Kidney (tissue), 14 donors: ENCODE data around the gene SGPL1. TPM values are rescaled to one million over a fixed set of nuclear protein-coding genes. Genes with fewer than 3 reads are reported as not detected.

Experiments
- DNase-seq, 5 donors: peaks; one replicate each; pipeline ENCODE4 v3.0.0-alpha.2; 2013 to 2020
- FAIRE-seq: peaks from 2 replicates; lab custom pipeline; 2012; peaks lifted over from hg19 to GRCh38; lab: Jason Lieb, UNC
- H3K27ac ChIP-seq, 2 donors: one replicate each; pipeline ENCODE4 v1.7.0; 2013; ENCODE audit warnings: low read depth in 2 of 2, low read length in 2 of 2, inconsistent platforms in 1 of 2
- H3K27me3 ChIP-seq: one replicate; pipeline ENCODE4 v1.7.1; 2013; ENCODE audit warnings: low read length, inconsistent platforms; ENCODE audit not compliant: control insufficient read depth, insufficient read depth
- H3K36me3 ChIP-seq, 3 donors: one replicate each; pipeline versions ENCODE4 v1.7.0 to v1.7.1; 2013; ENCODE audit warnings: low read length in 3 of 3, control low read depth in 1 of 3, inconsistent platforms in 1 of 3; ENCODE audit not compliant: insufficient read depth in 3 of 3, control insufficient read depth in 2 of 3
- H3K4me1 ChIP-seq, 3 donors: one replicate each; pipeline versions ENCODE4 v1.7.0 to v1.7.1; 2013; ENCODE audit warnings: low read length in 3 of 3, inconsistent platforms in 1 of 3, low read depth in 1 of 3; ENCODE audit not compliant: control insufficient read depth in 2 of 3, insufficient read depth in 2 of 3
- H3K4me3 ChIP-seq, 3 donors: one replicate each; pipeline versions ENCODE4 v1.7.0 to v1.8.1; 2013; ENCODE audit warnings: low read length in 3 of 3, control low read depth in 1 of 3, inconsistent platforms in 1 of 3
- H3K9ac ChIP-seq, 3 donors: one replicate each; pipeline versions ENCODE4 v1.7.0 to v1.7.1; 2013; ENCODE audit warnings: low read length in 3 of 3, control low read depth in 1 of 3, inconsistent platforms in 1 of 3
- H3K9me3 ChIP-seq, 3 donors: one replicate each; pipeline versions ENCODE4 v1.7.0 to v1.7.1; 2013; ENCODE audit warnings: low read length in 3 of 3, control low read depth in 1 of 3, inconsistent platforms in 1 of 3; ENCODE audit not compliant: control insufficient read depth in 2 of 3, insufficient read depth in 1 of 3
- intact Hi-C: fragments of 100-400 bp; cut with DNase I; formaldehyde crosslinking; loops from one replicate; pipeline ENCODE4 v1.11.1; 2022
- polyA plus RNA-seq: library from polyadenylated mRNA; stranded (reverse); fragments of 350-450 nt; fragmentation: Illumina TruSeq; extraction: RNeasy Lipid Tissue Mini Kit (QIAGEN cat#74804); gene quantifications from one replicate; pipeline ENCODE4 v1.2.3, GENCODE V29; 2014; ENCODE audit warnings: low read depth, low replicate concordance; ENCODE audit not compliant: insufficient read depth
- total RNA-seq: library from RNA; stranded (reverse); fragmentation: NEBNext Ultra II Directional; extraction: Animal tissue kit (Norgen Biotek cat#: 25700); gene quantifications from one replicate; pipeline ENCODE4 v1.2.1, GENCODE V29; 2021
- TF ChIP-seq, protein P1 (sequence below): IDR thresholded peaks from 3 replicates; pipeline ENCODE4 v1.5.1; 2012; ENCODE audit warnings: mild to moderate bottlenecking, moderate library complexity, borderline replicate concordance; ENCODE audit not compliant: insufficient read depth; ENCODE audit errors: extremely low read depth
- donor health status: control.
- donor health status: control.
- donor health status: control.
- donor health status: control.
- donor health status: control.
- donor health status: DM: yes; HTN: yes; CAD: no.
- donor health status: Normal renal cell carcinoma (clear cell type).

Gene SGPL1
- total and polyA plus RNA-seq, 2 donors from 2014 or later = 13.5 to 105 TPM

DNA sequence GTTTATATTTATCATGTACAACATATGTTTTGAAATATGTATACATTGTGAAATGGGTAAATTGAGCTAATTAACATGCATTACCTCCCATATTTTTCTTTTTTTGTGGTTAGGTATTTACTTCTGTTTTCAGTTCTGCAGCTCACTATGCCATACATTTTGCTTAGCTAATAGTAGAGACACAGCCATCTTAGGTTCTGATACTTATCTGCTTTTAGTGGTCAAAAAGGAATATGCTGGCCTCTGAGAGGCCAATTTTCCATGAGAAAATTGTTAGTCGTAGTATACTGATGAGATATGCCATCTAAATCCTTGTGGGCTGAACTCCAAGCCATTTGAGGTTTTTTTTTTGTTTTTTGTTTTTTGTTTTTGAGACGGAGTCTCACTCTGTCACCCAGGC, 31.0 kb downstream of the SGPL1 start:
- Histone ChIP-seq H3K4me1 (peaks cover 0 to 5% (median 1%) of the 10 kb centered on the region in 3 donors), H3K4me3 (no peak overlapping the region), H3K27ac (no peak overlapping the region), H3K36me3 (peaks cover 0 to 15% (median 2%) of the 10 kb centered on the region in 3 donors), H3K9me3 (no peaks in the 10 kb centered on the region), H3K9ac (no peak overlapping the region), H3K27me3 (no peaks in the 10 kb centered on the region)
- no peak for FAIRE-seq
- intact Hi-C loops = no loop called here
- DNase-seq = no peak
- TF ChIP-seq, protein P1, sequence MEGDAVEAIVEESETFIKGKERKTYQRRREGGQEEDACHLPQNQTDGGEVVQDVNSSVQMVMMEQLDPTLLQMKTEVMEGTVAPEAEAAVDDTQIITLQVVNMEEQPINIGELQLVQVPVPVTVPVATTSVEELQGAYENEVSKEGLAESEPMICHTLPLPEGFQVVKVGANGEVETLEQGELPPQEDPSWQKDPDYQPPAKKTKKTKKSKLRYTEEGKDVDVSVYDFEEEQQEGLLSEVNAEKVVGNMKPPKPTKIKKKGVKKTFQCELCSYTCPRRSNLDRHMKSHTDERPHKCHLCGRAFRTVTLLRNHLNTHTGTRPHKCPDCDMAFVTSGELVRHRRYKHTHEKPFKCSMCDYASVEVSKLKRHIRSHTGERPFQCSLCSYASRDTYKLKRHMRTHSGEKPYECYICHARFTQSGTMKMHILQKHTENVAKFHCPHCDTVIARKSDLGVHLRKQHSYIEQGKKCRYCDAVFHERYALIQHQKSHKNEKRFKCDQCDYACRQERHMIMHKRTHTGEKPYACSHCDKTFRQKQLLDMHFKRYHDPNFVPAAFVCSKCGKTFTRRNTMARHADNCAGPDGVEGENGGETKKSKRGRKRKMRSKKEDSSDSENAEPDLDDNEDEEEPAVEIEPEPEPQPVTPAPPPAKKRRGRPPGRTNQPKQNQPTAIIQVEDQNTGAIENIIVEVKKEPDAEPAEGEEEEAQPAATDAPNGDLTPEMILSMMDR = no peak

DNA sequence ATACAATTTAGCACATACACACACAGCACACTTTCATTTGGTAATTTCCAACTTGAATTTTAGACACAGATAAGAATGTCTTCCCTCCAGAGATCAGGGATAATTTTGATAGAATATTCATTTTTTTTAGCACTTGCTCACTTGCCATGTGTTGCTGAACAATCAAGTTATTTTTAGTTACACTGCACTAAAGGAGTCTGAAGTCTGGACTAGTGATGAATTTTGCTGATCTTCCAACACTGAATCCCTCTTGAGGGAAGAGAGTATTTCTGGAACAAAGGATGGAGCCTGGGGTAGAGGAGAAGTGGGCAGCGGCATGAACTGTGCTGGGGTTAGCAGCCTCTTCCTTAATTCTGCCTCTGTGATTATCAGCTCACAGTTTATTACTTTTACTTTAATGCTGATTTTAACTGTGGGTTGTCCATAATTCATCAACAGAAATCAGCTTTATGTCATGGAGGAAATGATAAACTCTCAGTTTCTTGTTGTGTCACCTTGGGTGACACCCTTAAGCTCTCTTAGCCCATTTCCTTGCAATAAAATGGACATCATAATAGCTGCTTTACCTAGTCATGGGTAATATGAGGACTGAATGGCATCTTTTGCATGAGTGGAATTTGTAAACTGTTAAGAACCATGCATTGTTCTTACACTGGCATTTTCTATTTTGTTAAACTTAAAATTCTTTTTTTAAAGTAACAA, 32.1 kb downstream of the SGPL1 start:
- H3K9me3 ChIP-seq = no peaks in the 10 kb centered on the region
- no peak overlapping the region for H3K4me3 ChIP-seq
- H3K27me3 ChIP-seq = no peaks in the 10 kb centered on the region
- DNase-seq (no peak), FAIRE-seq (no peak)
- peaks cover 0 to 5% (median 3%) of the 10 kb centered on the region in 3 donors for H3K4me1 ChIP-seq
- intact Hi-C loops = no loop called here
- H3K27ac ChIP-seq = no peak overlapping the region
- H3K9ac ChIP-seq = no peak overlapping the region
- H3K36me3 ChIP-seq = peaks cover 0 to 19% (median 3%) of the 10 kb centered on the region in 3 donors
- TF ChIP-seq, protein P1 = no peak

- Histone ChIP-seq H3K27me3 (no peaks in the 10 kb centered on the region), H3K9ac (no peak overlapping the region), H3K4me3 (no peak overlapping the region), H3K4me1 (peaks cover 0 to 3% (median 0%) of the 10 kb centered on the region in 3 donors), H3K36me3 (peaks cover 3 to 24% (median 3%) of the 10 kb centered on the region in 3 donors), H3K9me3 (no peaks in the 10 kb centered on the region), H3K27ac (no peak overlapping the region)
- intact Hi-C loops = no loop called here
- DNase-seq (peak in 1 of 5 donors; percentile 50), FAIRE-seq (no peak)
- TF ChIP-seq, protein P1 = no peak
Observed at GRCh38 chr10:70849582-70850016, 33.9 kb downstream of the SGPL1 start.
